Measurements from ENCODE around the gene METRN.

METRN gene

GRCh38 chr16:677316-678190 is 37.4 kb upstream of the METRN start:
- DNase-seq (ENCODE audit: low read depth in 4 of 4, low spot score in 1 of 4): no peak

GRCh38 chr16:678209-678857 is 36.6 kb upstream of the METRN start:
- DNase-seq (ENCODE audit: low read depth in 4 of 4, low spot score in 1 of 4): no peak

- DNase-seq (ENCODE audit: low read depth in 4 of 4, low spot score in 1 of 4): no peak
Observed at GRCh38 chr16:678858-679813, 35.8 kb upstream of the METRN start.

- peak; percentile 66 to 88 (median 84) for DNase-seq (ENCODE audit: low read depth in 4 of 4, low spot score in 1 of 4)
Observed at GRCh38 chr16:679814-680624, 34.9 kb upstream of the METRN start, which contains the start of gene STUB1. Gene STUB1 (plus strand): TSS chr16:680410. CDS start chr16:680526, 116 bp downstream.

DNA sequence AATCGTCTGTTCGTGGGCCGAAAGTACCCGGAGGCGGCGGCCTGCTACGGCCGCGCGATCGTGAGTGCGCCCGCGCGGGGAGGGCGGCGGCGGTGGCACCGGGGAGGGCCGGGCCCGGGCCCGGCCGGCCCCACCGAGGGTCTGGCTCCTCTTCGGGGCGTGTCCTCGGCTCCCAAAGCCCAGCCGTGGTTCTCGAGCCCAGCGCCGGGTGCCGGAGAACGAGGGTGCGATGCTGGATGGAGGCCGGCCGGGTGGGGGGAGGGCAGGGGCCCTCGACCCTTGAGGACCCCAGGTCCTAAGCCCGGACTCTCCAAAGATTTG is 34.3 kb upstream of the METRN start:
- no peak for DNase-seq (ENCODE audit: low read depth in 4 of 4, low spot score in 1 of 4)

DNA sequence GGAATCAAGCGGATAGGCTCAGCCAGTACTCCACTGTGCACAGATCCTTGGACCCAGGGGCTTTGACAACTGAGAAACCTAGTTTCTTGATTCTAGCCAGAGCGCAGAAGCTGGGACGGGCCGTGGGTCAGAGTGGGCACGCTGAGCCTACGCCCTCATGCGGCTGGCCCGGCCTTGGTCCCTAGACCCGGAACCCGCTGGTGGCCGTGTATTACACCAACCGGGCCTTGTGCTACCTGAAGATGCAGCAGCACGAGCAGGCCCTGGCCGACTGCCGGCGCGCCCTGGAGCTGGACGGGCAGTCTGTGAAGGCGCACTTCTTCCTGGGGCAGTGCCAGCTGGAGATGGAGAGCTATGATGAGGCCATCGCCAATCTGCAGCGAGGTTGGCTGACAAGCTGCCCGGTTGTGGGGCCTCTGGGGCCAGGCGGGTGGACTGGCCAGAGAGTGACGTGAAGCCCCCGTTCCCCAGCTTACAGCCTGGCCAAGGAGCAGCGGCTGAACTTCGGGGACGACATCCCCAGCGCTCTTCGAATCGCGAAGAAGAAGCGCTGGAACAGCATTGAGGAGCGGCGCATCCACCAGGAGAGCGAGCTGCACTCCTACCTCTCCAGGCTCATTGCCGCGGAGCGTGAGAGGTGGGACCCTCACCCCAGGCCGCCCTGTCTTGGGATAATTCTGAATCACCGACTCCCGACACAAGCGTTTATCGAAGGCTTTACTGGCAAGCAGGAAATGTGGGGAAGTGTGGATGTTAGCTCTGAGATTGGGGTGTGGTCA is 33.8 kb upstream of the METRN start:
- DNase-seq (ENCODE audit: low read depth in 4 of 4, low spot score in 1 of 4): no peak

DNA sequence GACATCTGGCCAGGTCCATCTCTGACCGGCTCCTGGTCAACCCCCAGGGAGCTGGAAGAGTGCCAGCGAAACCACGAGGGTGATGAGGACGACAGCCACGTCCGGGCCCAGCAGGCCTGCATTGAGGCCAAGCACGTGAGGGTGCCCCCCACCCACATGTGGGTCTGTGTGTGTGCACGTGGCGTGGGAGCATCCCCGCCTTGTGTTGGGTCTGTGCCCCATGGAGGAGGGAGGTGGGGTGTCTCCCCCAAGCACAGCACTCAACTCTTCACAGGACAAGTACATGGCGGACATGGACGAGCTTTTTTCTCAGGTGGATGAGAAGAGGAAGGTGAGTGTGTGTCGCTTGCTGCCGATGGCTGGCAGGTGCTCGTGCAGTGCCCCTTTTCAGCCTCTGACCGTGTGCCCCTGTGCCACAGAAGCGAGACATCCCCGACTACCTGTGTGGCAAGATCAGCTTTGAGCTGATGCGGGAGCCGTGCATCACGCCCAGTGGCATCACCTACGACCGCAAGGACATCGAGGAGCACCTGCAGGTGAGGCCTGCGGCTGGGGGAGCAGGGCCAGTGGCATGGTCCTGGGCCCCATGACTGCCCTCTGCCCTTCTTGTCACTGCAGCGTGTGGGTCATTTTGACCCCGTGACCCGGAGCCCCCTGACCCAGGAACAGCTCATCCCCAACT is 33.0 kb upstream of the METRN start:
- DNase-seq (ENCODE audit: low read depth in 4 of 4, low spot score in 1 of 4): no peak

GRCh38 chr16:682493-683395 is 32.2 kb upstream of the METRN start:
- DNase-seq (ENCODE audit: low read depth in 4 of 4, low spot score in 1 of 4): no peak

- no peak for DNase-seq (ENCODE audit: low read depth in 4 of 4, low spot score in 1 of 4)
Observed at GRCh38 chr16:683396-684070, 31.4 kb upstream of the METRN start.

DNA sequence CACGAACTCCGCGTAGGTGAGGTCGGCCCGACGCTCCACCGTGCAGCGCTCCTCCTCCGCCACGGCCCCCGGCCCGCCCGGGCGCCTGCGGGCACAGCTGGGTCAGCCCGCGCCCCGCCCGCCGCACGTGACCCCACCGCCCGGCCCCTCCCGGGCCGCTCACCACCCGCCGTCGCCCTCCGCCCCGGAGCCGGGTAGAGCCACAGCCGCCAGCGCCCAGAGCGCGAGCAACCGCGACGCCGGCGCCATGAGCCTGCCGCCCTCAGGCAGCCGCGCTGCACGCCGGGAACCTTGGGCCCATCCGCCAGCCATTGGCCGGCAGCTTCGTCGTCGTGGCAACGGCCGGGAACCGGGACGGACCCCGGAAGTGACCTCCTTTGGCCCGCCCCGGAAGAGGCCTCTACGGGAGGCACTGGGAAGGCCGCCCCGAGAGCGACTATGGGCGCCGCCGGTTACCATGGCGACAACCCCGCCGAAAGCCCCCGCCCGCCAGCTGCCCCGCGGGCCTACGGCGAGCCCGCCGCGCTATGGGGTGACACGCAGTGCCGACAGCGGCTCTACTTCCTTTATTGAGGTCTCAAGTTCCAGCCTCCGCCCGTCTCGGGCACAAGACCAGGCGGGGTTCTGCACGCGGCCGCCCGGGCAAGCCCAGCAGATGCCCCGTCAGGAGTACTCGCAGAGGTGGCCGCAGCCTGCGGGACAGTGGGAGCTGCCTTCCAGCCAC is 30.7 kb upstream of the METRN start, which contains the start of gene JMJD8:
JMJD8 (minus strand) TSS at position 264 of the 724 bp plus-strand sequence; CDS start at position 249, 15 bp downstream.
- DNase-seq (ENCODE audit: low read depth in 4 of 4, low spot score in 1 of 4): peak; percentile 90 to 98 (median 96)

DNA sequence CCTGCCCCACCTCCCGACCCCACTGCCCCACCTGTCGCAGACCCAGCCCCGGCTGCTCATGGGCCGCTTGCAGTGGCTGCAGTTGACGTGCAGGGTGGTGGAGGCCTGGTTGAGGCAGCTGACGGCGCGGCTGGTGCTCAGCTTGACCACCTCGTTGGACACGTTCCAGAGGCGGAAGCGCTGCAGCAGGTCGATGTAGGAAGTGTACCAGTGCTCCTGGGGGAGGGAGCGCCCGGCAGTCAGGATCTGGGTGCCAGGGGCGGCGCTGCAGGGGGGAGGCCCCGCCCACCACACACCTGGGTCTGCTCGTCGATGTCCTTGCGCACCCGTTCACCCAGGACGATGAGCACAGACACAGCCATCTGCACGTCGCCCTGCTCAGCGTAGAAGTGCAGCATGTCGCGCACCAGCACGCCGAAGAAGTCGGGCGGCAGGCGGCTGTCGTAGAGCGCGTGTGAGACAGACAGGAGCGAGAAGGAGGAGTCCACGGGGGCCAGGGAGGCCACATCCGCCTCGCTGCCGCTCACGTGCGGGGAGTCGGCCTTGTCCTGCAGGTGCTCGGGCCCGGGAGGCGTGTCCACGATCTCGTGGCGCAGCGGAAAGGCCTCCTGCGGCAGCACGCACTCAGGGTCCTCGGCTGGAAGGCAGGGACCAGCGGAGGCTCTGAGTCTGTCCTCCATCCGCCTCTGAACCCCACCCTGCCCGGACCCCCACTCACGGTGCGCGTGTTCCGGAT is 29.8 kb upstream of the METRN start:
- no peak for DNase-seq (ENCODE audit: low read depth in 4 of 4, low spot score in 1 of 4)

GRCh38 chr16:685967-686366 is 29.0 kb upstream of the METRN start:
- no peak for DNase-seq (ENCODE audit: low read depth in 4 of 4, low spot score in 1 of 4)

- no peak for DNase-seq (ENCODE audit: low read depth in 4 of 4, low spot score in 1 of 4)
Observed at GRCh38 chr16:686459-687260, 28.3 kb upstream of the METRN start.

DNA sequence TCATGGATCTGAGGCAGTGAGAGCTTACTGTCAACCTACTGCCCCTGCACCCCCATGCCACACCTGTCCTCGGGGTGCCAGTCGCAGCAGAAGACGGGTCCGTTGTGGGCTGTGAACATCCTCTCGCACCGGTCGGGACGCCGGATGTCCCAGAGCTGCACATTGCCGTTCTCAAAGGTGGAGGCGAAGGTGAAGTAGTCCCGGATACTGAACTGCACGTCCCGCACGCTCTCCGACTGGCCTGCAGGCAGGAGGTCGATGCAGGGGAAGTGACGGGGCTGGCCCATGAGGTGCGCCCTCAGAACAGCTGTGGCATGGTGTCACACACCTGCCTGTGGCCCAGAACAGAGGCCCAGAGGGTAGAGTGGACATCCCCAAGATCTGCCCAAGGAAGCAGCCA is 27.4 kb upstream of the METRN start:
- no peak for DNase-seq (ENCODE audit: low read depth in 4 of 4, low spot score in 1 of 4)

DNA sequence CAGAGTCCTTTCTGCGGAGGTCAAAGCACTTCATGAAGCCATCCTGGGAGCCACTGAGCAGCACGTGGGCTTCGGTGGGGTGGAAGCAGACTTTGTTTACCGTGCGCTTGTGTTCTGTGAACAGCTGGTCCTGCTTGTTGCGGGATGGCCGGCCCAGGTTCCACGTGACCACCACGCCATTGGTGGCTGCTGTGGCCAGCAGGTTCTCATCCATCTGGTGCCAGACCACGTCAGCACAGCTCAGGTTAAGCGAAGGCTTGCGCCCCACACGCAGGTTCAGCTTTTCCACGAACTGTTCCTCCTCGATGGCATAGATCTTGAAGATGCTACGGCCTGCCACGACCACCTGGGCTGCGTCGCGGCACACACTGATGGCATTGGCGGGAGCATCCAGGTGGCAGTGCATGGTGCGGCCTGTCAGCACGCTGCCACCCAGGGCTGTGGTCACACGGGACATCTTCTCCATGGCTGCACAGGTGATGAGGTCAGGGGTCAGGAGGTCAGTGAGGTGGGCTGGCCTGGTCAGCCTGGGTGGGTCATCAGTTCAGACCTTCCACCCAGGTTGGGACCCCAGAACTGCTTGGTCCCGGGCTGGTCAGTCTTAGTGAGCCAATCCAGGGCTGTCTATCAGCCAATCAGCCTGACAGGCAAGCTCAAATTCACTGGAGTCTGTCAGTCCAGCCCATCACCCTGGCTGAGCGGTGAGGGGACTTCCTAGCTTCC is 25.6 kb upstream of the METRN start:
- no peak for DNase-seq (ENCODE audit: low read depth in 4 of 4, low spot score in 1 of 4)

Measured in stimulated activated CD4-positive, alpha-beta T cell treated with anti-CD3 and anti-CD28 coated beads, Interleukin-1b, Interleukin-23, amount 100 ng/mL, for 24 hours (primary cell).